HG03280 (cell line): ENCODE measurements around the gene ANKRD37.
A peak's percentile ranks its signal among the peaks of the same experiment; 100 is the strongest.

Experiments used
- ATAC-seq: cut with Tn5 transposase; IDR thresholded peaks from one replicate; pipeline ENCODE4 v1.9.1; 2021; ENCODE audit warnings: mild to moderate bottlenecking, moderate library complexity; ENCODE audit not compliant: unreplicated experiment

Gene ANKRD37

DNA sequence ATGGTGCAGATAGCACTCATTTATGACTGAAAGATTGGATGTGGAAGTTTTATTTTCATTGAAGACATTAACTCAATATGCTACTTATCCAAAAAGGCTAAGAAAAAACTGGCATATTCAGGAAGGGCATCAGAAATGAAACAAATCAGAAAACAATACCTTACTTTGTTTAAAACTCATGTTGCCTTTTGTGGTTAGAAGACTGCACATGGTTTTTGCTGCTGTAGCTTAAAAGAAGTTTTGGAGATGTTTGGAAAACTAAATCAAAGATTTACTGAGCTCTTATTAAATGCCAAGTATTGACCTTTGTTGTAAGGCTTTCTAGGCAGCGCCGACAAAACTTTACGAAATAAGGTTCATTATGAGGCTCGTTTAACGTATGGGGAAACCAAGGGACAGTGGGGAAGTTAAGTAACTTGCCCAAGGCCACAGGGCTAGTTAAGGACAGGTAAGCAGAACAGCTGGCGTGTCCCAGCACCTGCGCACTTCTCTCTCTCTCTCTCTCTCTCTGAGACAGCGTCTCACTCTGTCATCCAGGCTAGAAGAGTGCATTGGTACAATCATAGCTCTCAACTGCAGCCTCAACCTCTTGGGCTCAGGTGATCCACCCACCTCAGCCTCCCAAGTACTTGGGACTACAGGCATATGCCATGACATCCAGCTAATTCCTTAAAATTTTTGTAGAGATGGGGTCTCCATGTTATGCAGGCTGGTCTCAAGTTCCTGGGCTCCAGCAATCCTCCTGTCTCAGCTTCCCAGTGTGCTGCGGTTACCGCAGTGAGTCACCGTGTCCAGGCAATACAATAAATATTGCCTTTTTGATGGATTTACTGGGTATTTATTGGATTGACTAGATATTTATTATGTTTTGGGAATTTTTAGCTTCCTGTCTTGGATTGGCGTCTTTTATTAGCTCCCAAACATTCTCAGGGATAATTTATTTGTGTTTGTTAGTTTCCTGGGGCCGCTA lies 17.0 kb upstream of the ANKRD37 start:
- no peak for ATAC-seq

GRCh38 chr4:185380320-185380719 lies 16.3 kb upstream of the ANKRD37 start:
- no peak for ATAC-seq

- no peak for ATAC-seq
Measured at GRCh38 chr4:185381288-185382196, 15.1 kb upstream of the ANKRD37 start.

- ATAC-seq: no peak
Measured at GRCh38 chr4:185382754-185383153, 13.9 kb upstream of the ANKRD37 start.

- ATAC-seq: no peak
Measured at GRCh38 chr4:185383451-185383850, 13.2 kb upstream of the ANKRD37 start.

- ATAC-seq: no peak
Measured at GRCh38 chr4:185384061-185384460, 12.6 kb upstream of the ANKRD37 start.

GRCh38 chr4:185384930-185385331 lies 11.7 kb upstream of the ANKRD37 start:
- no peak for ATAC-seq

DNA sequence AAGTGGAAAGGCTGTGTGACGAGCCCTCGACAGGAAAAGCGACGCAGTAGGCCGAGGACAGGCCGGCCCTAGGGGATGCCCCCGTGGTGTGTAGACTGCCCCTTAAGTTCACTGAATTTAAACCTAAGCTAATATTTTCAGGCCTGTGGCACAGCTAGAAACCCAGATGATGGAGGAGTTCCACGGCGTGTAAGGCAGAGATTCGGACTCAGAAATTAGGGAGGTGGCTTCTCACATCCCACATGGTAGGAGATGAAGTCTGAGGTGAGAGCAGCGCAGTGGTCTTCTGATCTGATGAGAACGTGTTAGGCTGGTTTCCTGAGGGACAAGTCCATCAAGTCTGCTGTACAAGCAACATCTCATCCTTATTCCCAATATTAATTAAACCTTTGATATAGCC lies 8.7 kb upstream of the ANKRD37 start:
- no peak for ATAC-seq

GRCh38 chr4:185390941-185391340 lies 5.7 kb upstream of the ANKRD37 start:
- no peak for ATAC-seq

GRCh38 chr4:185392156-185392555 lies 4.5 kb upstream of the ANKRD37 start:
- ATAC-seq: no peak

- ATAC-seq: no peak
Measured at GRCh38 chr4:185394568-185395237, 1.9 kb upstream of the ANKRD37 start.

GRCh38 chr4:185395238-185395955 lies 1.2 kb upstream of the ANKRD37 start, which contains the start of gene LRP2BP:
Gene LRP2BP, minus strand, starts transcription at chr4:185395924. Its CDS starts 17,738 bp downstream, at chr4:185378186.
- ATAC-seq: no peak

DNA sequence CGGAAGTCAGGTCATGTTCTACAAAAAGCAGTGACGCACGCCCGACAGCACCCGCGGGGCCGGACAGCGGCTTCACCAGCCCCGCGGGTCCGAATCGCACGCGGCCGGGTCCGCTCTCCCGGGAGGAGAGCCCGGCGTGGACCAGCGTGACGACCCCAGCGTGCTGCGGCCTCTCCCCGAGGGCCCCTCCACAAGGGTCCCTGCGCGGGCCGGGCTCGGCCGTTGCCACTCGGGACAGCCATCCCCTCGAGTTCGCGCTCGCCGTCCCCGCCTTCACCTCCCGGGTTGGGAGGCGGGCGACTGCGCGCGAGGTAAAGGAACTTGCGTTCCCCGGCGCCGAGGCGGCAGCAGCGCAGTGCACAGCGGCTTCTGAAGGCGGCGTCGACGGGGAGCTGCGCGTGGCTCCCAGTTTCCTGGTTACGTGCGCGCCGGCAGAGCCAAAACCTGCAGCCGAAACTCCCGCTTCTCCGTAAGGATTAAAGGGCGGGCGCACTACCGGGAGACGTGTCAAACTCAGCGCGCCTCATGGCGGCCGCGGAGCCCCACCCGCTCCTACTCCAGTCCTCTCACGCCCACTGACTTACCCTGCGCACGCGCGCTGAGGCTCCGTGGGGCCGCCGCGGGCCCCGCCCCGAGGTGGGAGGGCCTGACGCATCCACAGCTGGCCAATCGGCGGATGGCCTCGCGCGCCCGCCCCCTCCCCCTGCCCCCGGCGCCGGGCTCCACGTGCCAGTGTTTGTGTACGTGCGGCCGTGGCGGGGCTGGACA lies 501 bp upstream of the ANKRD37 start:
- peak; percentile 80 for ATAC-seq

DNA sequence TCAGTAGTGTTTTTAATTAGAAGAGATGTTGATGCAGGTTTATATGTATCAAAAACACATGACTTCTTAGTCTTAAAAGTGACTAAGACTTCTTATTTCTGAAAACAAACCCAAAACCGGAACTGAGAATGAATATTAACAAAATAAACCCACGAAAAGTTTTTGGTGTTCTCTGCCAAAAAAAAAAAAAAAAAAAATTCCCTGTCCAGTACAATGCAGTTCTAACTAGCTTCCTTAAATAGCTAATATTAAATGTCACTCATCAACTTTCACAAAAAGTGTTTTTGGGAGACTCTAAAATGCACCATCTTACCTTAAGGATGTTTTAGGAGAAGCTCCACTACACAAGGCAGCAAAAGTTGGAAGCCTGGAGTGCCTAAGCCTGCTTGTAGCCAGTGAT lies 2.0 kb downstream of the ANKRD37 start:
- ATAC-seq: no peak

DNA sequence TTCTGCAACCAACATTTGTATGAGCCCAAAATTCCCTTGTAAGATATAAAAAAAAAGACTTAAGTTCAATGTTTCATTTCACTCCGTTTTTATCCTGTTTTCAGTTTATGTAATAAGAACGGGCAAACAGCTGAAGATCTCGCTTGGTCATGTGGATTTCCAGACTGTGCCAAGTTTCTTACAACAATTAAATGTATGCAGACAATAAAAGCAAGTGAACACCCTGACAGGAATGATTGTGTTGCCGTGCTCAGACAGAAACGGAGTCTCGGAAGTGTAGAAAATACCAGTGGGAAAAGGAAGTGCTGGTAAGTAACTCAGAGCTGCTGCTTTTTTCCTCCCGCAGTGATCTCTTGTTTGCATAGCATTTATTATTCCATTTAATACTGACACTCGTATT lies 2.8 kb downstream of the ANKRD37 start:
- ATAC-seq: no peak

DNA sequence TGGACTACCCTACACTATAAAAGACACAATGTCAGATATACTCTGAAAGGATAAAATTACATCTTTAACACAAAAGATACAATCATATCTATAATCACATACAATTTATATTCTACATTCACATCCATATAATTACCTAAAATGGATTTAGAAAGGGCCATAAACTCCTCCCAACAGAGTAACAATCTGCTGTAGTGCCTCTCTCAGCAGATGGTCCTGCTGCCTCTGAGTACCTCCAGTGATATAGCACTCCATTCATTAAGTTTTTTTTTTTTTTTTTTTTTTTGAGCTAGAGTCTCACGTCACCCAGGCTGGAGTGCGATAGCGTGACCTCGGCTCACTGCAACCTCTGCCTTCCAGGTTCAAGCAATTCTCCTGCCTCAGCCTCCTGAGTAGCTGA lies 7.4 kb downstream of the ANKRD37 start:
- no peak for ATAC-seq

DNA sequence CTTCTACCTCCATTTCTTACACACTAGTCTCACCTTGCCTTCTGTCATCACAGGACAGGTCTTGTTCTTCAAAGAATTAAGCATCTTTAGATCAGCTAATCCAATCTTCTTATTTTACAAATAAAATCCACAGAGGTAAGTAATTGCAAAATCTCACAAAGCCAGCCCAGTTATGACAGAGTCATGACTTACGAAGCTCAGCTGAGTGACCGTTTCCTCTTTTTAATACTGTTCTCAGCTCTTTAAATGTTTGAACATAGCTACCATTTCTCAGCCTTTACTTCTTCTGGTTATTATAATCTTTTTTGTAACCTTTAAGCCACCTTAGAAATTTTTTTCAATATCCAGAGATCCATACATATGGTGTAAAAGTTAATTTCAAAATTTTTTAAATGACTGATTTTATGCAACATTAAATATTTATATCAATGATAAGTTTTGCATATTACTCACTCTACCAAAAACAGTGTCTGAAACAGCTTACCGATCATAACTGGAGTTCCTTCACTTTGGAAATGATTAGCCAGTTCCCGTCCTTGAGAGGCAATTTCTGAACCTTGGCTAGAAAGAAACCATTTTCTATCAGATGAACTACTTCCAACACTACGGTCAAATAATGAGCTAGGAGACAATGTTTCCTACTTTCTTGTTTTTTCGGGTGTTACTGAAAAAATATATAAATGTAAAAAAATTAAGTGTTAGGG lies 8.8 kb downstream of the ANKRD37 start:
- ATAC-seq: peak; percentile 53

- ATAC-seq: no peak
Measured at GRCh38 chr4:185408432-185408831, 11.8 kb downstream of the ANKRD37 start.

GRCh38 chr4:185411849-185412248 lies 15.2 kb downstream of the ANKRD37 start:
- ATAC-seq: no peak
